Measurements from ENCODE around the gene ELK4. TPM values are rescaled to one million over a fixed set of nuclear protein-coding genes. Genes with fewer than 3 reads are reported as not detected.

ELK4 gene
- total and polyA plus RNA-seq, 2 donors (not counting 3 experiments of a cell fraction or from before 2014, with no cell fraction given): 8.7 to 107 TPM

DNA sequence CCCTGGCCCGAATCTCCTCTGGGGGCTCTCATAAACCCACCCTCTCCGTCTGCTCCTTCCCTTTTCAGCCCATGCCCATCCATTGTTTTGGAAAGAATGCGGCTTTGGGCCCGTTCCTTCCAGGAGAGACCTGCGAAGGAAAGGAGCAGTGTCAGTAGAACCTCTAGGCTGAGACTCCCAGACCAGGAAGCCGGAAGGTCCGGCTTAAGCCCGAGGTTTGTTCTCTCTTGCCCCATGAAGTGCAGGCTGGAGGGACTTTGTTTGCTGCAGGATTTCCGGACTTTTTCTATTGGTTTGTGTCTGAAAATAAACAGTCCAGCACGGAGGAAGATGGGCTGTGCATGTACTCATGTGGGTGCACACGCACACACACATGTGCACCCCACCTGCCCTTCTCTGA lies 49.8 kb downstream of the ELK4 start:
- POLR2A ChIA-PET: no interaction called here
- no peak for TF ChIP-seq MYC (IDR thresholded peaks at IDR 0.05; ENCODE audit: low read depth, low read length)
- TF ChIP-seq, protein P1, sequence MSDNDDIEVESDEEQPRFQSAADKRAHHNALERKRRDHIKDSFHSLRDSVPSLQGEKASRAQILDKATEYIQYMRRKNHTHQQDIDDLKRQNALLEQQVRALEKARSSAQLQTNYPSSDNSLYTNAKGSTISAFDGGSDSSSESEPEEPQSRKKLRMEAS (IDR thresholded peaks at IDR 0.05; ENCODE audit: insufficient read depth, insufficient read length): no peak
- no peak for TF ChIP-seq POLR2A (IDR thresholded peaks at IDR 0.05; ENCODE audit: low read depth, low read length)
- TF ChIP-seq GATA2 (IDR thresholded peaks at IDR 0.05; ENCODE audit: insufficient read depth, insufficient read length, low read depth, low read length): no peak
- TF ChIP-seq, protein P2, sequence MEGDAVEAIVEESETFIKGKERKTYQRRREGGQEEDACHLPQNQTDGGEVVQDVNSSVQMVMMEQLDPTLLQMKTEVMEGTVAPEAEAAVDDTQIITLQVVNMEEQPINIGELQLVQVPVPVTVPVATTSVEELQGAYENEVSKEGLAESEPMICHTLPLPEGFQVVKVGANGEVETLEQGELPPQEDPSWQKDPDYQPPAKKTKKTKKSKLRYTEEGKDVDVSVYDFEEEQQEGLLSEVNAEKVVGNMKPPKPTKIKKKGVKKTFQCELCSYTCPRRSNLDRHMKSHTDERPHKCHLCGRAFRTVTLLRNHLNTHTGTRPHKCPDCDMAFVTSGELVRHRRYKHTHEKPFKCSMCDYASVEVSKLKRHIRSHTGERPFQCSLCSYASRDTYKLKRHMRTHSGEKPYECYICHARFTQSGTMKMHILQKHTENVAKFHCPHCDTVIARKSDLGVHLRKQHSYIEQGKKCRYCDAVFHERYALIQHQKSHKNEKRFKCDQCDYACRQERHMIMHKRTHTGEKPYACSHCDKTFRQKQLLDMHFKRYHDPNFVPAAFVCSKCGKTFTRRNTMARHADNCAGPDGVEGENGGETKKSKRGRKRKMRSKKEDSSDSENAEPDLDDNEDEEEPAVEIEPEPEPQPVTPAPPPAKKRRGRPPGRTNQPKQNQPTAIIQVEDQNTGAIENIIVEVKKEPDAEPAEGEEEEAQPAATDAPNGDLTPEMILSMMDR (IDR thresholded peaks at IDR 0.05; ENCODE audit: extremely low read depth in 1 of 2, insufficient read depth in 1 of 2, low read depth in 1 of 2, low read length in 2 of 2): no peak
- TF ChIP-seq JUN (IDR thresholded peaks at IDR 0.05; ENCODE audit: borderline replicate concordance, insufficient read depth, insufficient read length, low read depth): no peak
- no peak for TF ChIP-seq FOS (IDR thresholded peaks at IDR 0.05; ENCODE audit: borderline replicate concordance, insufficient read depth, low read length)
- no peak for TF ChIP-seq POLR2AphosphoS5 (IDR thresholded peaks at IDR 0.05; ENCODE audit: insufficient read depth, low read depth, low read length)
- no peak for TF ChIP-seq EZH2 (IDR thresholded peaks at IDR 0.05; ENCODE audit: borderline replicate concordance, low read depth, low read length, severe bottlenecking)
- Histone ChIP-seq H3K36me3 (ENCODE audit: control insufficient read depth in 2 of 2, extremely low read depth in 1 of 2, insufficient read depth in 2 of 2, low read length in 2 of 2) (no peaks in the 10 kb centered on the region), H3K4me2 (ENCODE audit: insufficient read depth, low read length) (no peak overlapping the region), H3K27me3 (ENCODE audit: control insufficient read depth in 2 of 2, insufficient read depth in 2 of 2, low read length in 2 of 2) (peaks cover 4 to 11% of the 10 kb centered on the region in 2 experiments), H3K4me1 (ENCODE audit: control insufficient read depth, extremely low read depth, insufficient read depth, low read length) (peaks cover 19% of the 10 kb centered on the region), H3K9me3 (replicated peaks; ENCODE audit: control insufficient read depth, insufficient read depth, low read length) (no peaks in the 10 kb centered on the region), H4K20me1 (replicated peaks; ENCODE audit: control insufficient read depth, extremely low read depth, insufficient read depth, low read length) (no peaks in the 10 kb centered on the region), H3K79me2 (ENCODE audit: control insufficient read depth, insufficient read depth, low read length) (no peaks in the 10 kb centered on the region), H2AFZ (ENCODE audit: low read depth, low read length) (peak overlapping the region; percentile 10), H3K4me3 (replicated peaks in 1 of 3; ENCODE audit: insufficient read depth in 1 of 3, low read depth in 1 of 3, low read length in 3 of 3) (no peak overlapping the region), H3K9ac (replicated peaks; ENCODE audit: extremely low read depth, insufficient read depth, low read length) (no peak overlapping the region), H3K9me1 (replicated peaks; ENCODE audit: control insufficient read depth, extremely low read depth, insufficient read depth, low read length) (no peaks in the 10 kb centered on the region), H3K27ac (ENCODE audit: insufficient read depth, low read depth, low read length) (no peak overlapping the region)
- no peak for DNase-seq (ENCODE audit: low read depth, low spot score)
- dilution Hi-C loops (cut with MboI; ENCODE audit: extremely low pct_ligation_motif_present, low sequenced_read_pairs) (no loop called here), intact Hi-C loops (cut with micrococcal nuclease) (loop anchor here (1.0 to 10.0 kb wide), 2 partner anchors 39 to 57 kb away; no protein-coding TSS in a partner anchor)
- peak; percentile 62 for FAIRE-seq
- CTCF ChIA-PET: interaction anchor here (1.1 to 5.1 kb wide), 2 partner anchors 53 to 76 kb away, joined by 3 to 23 read pairs; no protein-coding TSS in a partner anchor
- BruUV-seq (replicated peaks): no TSS peak
